ENCODE measurements around the gene MYH15.
A peak's percentile ranks its signal among the peaks of the same experiment; 100 is the strongest.

Gene MYH15

GRCh38 chr3:108474581-108474980 lies 35.8 kb downstream of the MYH15 start:
- FAIRE-seq (no peak), DNase-seq (ENCODE audit: insufficient read length, low spot score) (no peak)

GRCh38 chr3:108473711-108474110 lies 36.7 kb downstream of the MYH15 start:
- DNase-seq (ENCODE audit: insufficient read length, low spot score) (no peak), FAIRE-seq (no peak)

GRCh38 chr3:108472001-108472591 lies 38.3 kb downstream of the MYH15 start:
- DNase-seq (ENCODE audit: insufficient read length, low spot score) (no peak), FAIRE-seq (no peak)

GRCh38 chr3:108471426-108471825 lies 39.0 kb downstream of the MYH15 start:
- FAIRE-seq = no peak
- DNase-seq (ENCODE audit: insufficient read length, low spot score) = no peak

- FAIRE-seq = no peak
These were observed 41.3 kb downstream of the MYH15 start for GRCh38 chr3:108469126-108469525.

GRCh38 chr3:108468577-108468976 lies 41.8 kb downstream of the MYH15 start:
- DNase-seq (ENCODE audit: insufficient read length, low spot score) (no peak), FAIRE-seq (no peak)

More at GRCh38 chr3:108469126-108469525, 41.3 kb downstream of the MYH15 start:
- DNase-seq (ENCODE audit: insufficient read length, low spot score) = no peak

- no peak for FAIRE-seq
- no peak for DNase-seq (ENCODE audit: insufficient read length, low spot score)
These were observed 47.5 kb downstream of the MYH15 start for GRCh38 chr3:108462899-108463298.

GRCh38 chr3:108461661-108462111 lies 48.7 kb downstream of the MYH15 start:
- DNase-seq (ENCODE audit: insufficient read length, low spot score) (no peak), FAIRE-seq (peak; percentile 59)

GRCh38 chr3:108459225-108459624 lies 51.2 kb downstream of the MYH15 start:
- DNase-seq (ENCODE audit: insufficient read length, low spot score) (no peak), FAIRE-seq (no peak)

- FAIRE-seq = no peak
- DNase-seq (ENCODE audit: insufficient read length, low spot score) = no peak
These were observed 55.1 kb downstream of the MYH15 start for GRCh38 chr3:108455212-108455705.

- no peak for DNase-seq (ENCODE audit: insufficient read length, low spot score)
- FAIRE-seq = no peak
These were observed 56.8 kb downstream of the MYH15 start for GRCh38 chr3:108453565-108453964.

GRCh38 chr3:108450444-108450843 lies 60.0 kb downstream of the MYH15 start:
- no peak for FAIRE-seq
- DNase-seq (ENCODE audit: insufficient read length, low spot score) = no peak

- DNase-seq (ENCODE audit: insufficient read length, low spot score) (no peak), FAIRE-seq (peak; percentile 60)
These were observed 61.8 kb downstream of the MYH15 start for GRCh38 chr3:108448593-108448992.

GRCh38 chr3:108447096-108447847 lies 63.1 kb downstream of the MYH15 start:
- DNase-seq (ENCODE audit: insufficient read length, low spot score) = no peak
- no peak for FAIRE-seq

GRCh38 chr3:108442281-108442680 lies 68.1 kb downstream of the MYH15 start:
- DNase-seq (ENCODE audit: insufficient read length, low spot score) (no peak), FAIRE-seq (no peak)

GRCh38 chr3:108441518-108441917 lies 68.9 kb downstream of the MYH15 start:
- FAIRE-seq (no peak), DNase-seq (ENCODE audit: insufficient read length, low spot score) (no peak)

GRCh38 chr3:108441071-108441507 lies 69.3 kb downstream of the MYH15 start:
- no peak for FAIRE-seq
- no peak for DNase-seq (ENCODE audit: insufficient read length, low spot score)

- no peak for DNase-seq (ENCODE audit: insufficient read length, low spot score)
- FAIRE-seq = no peak
These were observed 71.9 kb downstream of the MYH15 start for GRCh38 chr3:108438542-108438941.

GRCh38 chr3:108437439-108437838 lies 73.0 kb downstream of the MYH15 start:
- FAIRE-seq = no peak
- DNase-seq (ENCODE audit: insufficient read length, low spot score) = no peak

GRCh38 chr3:108433928-108434327 lies 76.5 kb downstream of the MYH15 start:
- DNase-seq (ENCODE audit: insufficient read length, low spot score) = no peak
- FAIRE-seq = no peak

- FAIRE-seq (no peak), DNase-seq (ENCODE audit: insufficient read length, low spot score) (no peak)
These were observed 78.0 kb downstream of the MYH15 start for GRCh38 chr3:108432431-108432830.

- FAIRE-seq = no peak
- DNase-seq (ENCODE audit: insufficient read length, low spot score) = no peak
These were observed 79.9 kb downstream of the MYH15 start for GRCh38 chr3:108430540-108430939.
